ENCODE measurements around the gene GAPVD1.
"Not testable (repeated sequence)": the region's sequence is repeated elsewhere in the genome, so short reads cannot be mapped to it uniquely, and the experiment has no call there.

GRCh38 chr9:125236520-125237159 lies 25.0 kb upstream of the GAPVD1 start:
- not testable (repeated sequence) for TF ChIP-seq CTCF (IDR thresholded peaks at IDR 0.05; ENCODE audit: borderline replicate concordance, extremely low read depth, low read length, poor library complexity, severe bottlenecking); EZH2 (IDR thresholded peaks at IDR 0.05; ENCODE audit: borderline replicate concordance, low read depth, low read length, severe bottlenecking)

Data from DND-41 (cell line).